Astrocyte of the hippocampus (primary cell): ENCODE measurements around the gene FJX1.
"Not testable (repeated sequence)": the region's sequence is repeated elsewhere in the genome, so short reads cannot be mapped to it uniquely, and the experiment has no call there.

Experiments used
- DNase-seq: peaks from one replicate; pipeline ENCODE4 v3.0.0; 2011; ENCODE audit warnings: low read depth, low spot score

The FJX1 gene

GRCh38 chr11:35631891-35632290, 13.6 kb downstream of the FJX1 start:
- no peak for DNase-seq

GRCh38 chr11:35632301-35632700, 14.0 kb downstream of the FJX1 start:
- peak; percentile 24 for DNase-seq

GRCh38 chr11:35633827-35634423, 15.7 kb downstream of the FJX1 start:
- DNase-seq, result no peak

- no peak for DNase-seq
Observed at GRCh38 chr11:35635933-35636332, 17.7 kb downstream of the FJX1 start.

GRCh38 chr11:35639591-35640179, 21.4 kb downstream of the FJX1 start:
- DNase-seq, result no peak

GRCh38 chr11:35641171-35641897, 23.1 kb downstream of the FJX1 start:
- peak; percentile 75 for DNase-seq

- DNase-seq, result no peak
Observed at GRCh38 chr11:35641964-35642363, 23.7 kb downstream of the FJX1 start.

- no peak for DNase-seq
Observed at GRCh38 chr11:35647421-35648093, 29.3 kb downstream of the FJX1 start.

GRCh38 chr11:35650006-35650405, 31.7 kb downstream of the FJX1 start:
- peak; percentile 46 for DNase-seq

- no peak for DNase-seq
Observed at GRCh38 chr11:35650467-35650866, 32.2 kb downstream of the FJX1 start.

- no peak for DNase-seq
Observed at GRCh38 chr11:35651263-35651662, 33.0 kb downstream of the FJX1 start.

GRCh38 chr11:35652786-35653185, 34.5 kb downstream of the FJX1 start:
- not testable (repeated sequence) for DNase-seq

- DNase-seq, result peak; percentile 39
Observed at GRCh38 chr11:35654711-35655110, 36.5 kb downstream of the FJX1 start.

- DNase-seq, result no peak
Observed at GRCh38 chr11:35655254-35655653, 37.0 kb downstream of the FJX1 start.

GRCh38 chr11:35655856-35656255, 37.6 kb downstream of the FJX1 start:
- no peak for DNase-seq

- DNase-seq, result peak; percentile 12
Observed at GRCh38 chr11:35658020-35658948, 40.0 kb downstream of the FJX1 start.

- DNase-seq, result no peak
Observed at GRCh38 chr11:35661534-35661933, 43.3 kb downstream of the FJX1 start.

GRCh38 chr11:35662061-35662648, 43.9 kb downstream of the FJX1 start:
- DNase-seq, result no peak

- peak; percentile 92 for DNase-seq
Observed at GRCh38 chr11:35662649-35663407, 44.6 kb downstream of the FJX1 start, which contains the start of gene TRIM44. Gene TRIM44, plus strand, starts transcription at chr11:35662775. Its CDS starts 337 bp downstream, at chr11:35663112.

GRCh38 chr11:35663408-35663702, 45.1 kb downstream of the FJX1 start:
- no peak for DNase-seq
